OCI-LY3 (cell line): Measurements from ENCODE around the gene SALL3.

Experiments used
- H2AFZ ChIP-seq: fragments of 200-600, 300-600 bp; shearing (Covaris generic); 2 replicates; pipeline ENCODE4 v1.6.0; 2014; ENCODE audit warnings: antibody characterized with exemption, low read depth, low read length
- H3K27ac ChIP-seq: fragments of 200-600, 300-600 bp; sonication (generic); 2 replicates; pipeline ENCODE4 v1.5.1; 2014; ENCODE audit warnings: mild to moderate bottlenecking, low read length, moderate library complexity, mixed read lengths
- H3K27me3 ChIP-seq: fragments of 200-600, 300-600 bp; sonication (generic); 2 replicates; pipeline ENCODE4 v1.6.1; 2014; ENCODE audit warnings: low read depth, low read length, mixed read lengths
- H3K36me3 ChIP-seq: fragments of 200-600, 300-600 bp; sonication (generic); replicated peaks from 2 replicates; pipeline ENCODE3; 2014; ENCODE audit warnings: low read depth, low read length, mixed read lengths
- H3K4me1 ChIP-seq: fragments of 300-600, 200-600 bp; sonication (generic); 2 replicates; pipeline ENCODE4 v1.6.1; 2014; ENCODE audit warnings: low read length, mixed read lengths
- H3K4me2 ChIP-seq: fragments of 200-600, 300-600 bp; sonication (generic); 2 replicates; pipeline ENCODE4 v1.6.1; 2014; ENCODE audit warnings: low read length, mixed read lengths
- H3K4me3 ChIP-seq: fragments of 300-600, 200-600 bp; sonication (generic); 2 replicates; pipeline ENCODE4 v1.5.1; 2014; ENCODE audit warnings: antibody characterized with exemption, mild to moderate bottlenecking, low read length, moderate library complexity
- H3K79me2 ChIP-seq: fragments of 300-600, 200-600 bp; shearing (Covaris generic); 2 replicates; pipeline ENCODE4 v1.6.1; 2014; ENCODE audit warnings: mild to moderate bottlenecking, low read length, mixed read lengths
- H3K9ac ChIP-seq: fragments of 300-600, 200-600 bp; shearing (Covaris generic); 2 replicates; pipeline ENCODE4 v1.6.0; 2014; ENCODE audit warnings: mild to moderate bottlenecking, low read length, moderate library complexity
- H3K9me3 ChIP-seq: fragments of 200-600, 300-600 bp; shearing (Covaris generic); 2 replicates; pipeline ENCODE4 v1.6.1; 2014; ENCODE audit warnings: low read length, mixed read lengths; ENCODE audit not compliant: insufficient read depth
- H4K20me1 ChIP-seq: fragments of 200-600, 300-600 bp; sonication (generic); 2 replicates; pipeline ENCODE4 v1.6.1; 2016; ENCODE audit warnings: low read length, mixed read lengths; ENCODE audit not compliant: insufficient read depth
- CTCF ChIP-seq: fragments of 200-600, 300-600 bp; sonication (generic); IDR thresholded peaks from 2 replicates; pipeline ENCODE4 v1.5.1; 2014; ENCODE audit warnings: antibody characterized with exemption, low read length, low read depth
- EZH2phosphoT487 ChIP-seq: fragments of 200-600 bp; shearing (Covaris generic); IDR thresholded peaks from 2 replicates; pipeline ENCODE4 v1.6.1; 2018; ENCODE audit warnings: antibody characterized with exemption, mixed run types, low read depth

SALL3 gene

GRCh38 chr18:78994977-78995582, 15.5 kb downstream of the SALL3 start:
- H3K36me3 ChIP-seq: no peaks in the 10 kb centered on the region
- H3K9me3 ChIP-seq: no peaks in the 10 kb centered on the region; the same call in 1 of the 2 replicates
- no peak overlapping the region for H3K4me3 ChIP-seq
- H3K27ac ChIP-seq: no peak overlapping the region
- no peak overlapping the region for H3K4me2 ChIP-seq
- TF ChIP-seq CTCF (no peak), EZH2phosphoT487 (no peak)
- H2AFZ ChIP-seq: no peak overlapping the region
- no peaks in the 10 kb centered on the region for H3K79me2 ChIP-seq
- no peak overlapping the region for H3K9ac ChIP-seq
- H3K27me3 ChIP-seq: 0 out of 2 replicates have a peak, but pooled peaks cover 3% of the 10 kb centered on the region
- H4K20me1 ChIP-seq: no peaks in the 10 kb centered on the region
- H3K4me1 ChIP-seq: no peaks in the 10 kb centered on the region

GRCh38 chr18:78995740-78996395, 16.2 kb downstream of the SALL3 start:
- H3K27ac ChIP-seq: no peak overlapping the region
- H4K20me1 ChIP-seq: no peaks in the 10 kb centered on the region
- 0 out of 2 replicates have a peak, but pooled peaks cover 7% of the 10 kb centered on the region for H3K27me3 ChIP-seq
- no peaks in the 10 kb centered on the region for H3K4me1 ChIP-seq
- H3K4me3 ChIP-seq: no peak overlapping the region
- H3K36me3 ChIP-seq: no peaks in the 10 kb centered on the region
- TF ChIP-seq CTCF: no peak
- TF ChIP-seq EZH2phosphoT487: no peak
- no peaks in the 10 kb centered on the region for H3K79me2 ChIP-seq
- H2AFZ ChIP-seq: no peak overlapping the region
- H3K9me3 ChIP-seq: no peaks in the 10 kb centered on the region; the same call in 1 of the 2 replicates
- no peak overlapping the region for H3K4me2 ChIP-seq
- no peak overlapping the region for H3K9ac ChIP-seq

- Histone ChIP-seq H3K27me3 (0 out of 2 replicates have a peak, but pooled peaks cover 10% of the 10 kb centered on the region), H3K9ac (no peak overlapping the region), H3K36me3 (no peaks in the 10 kb centered on the region), H3K4me2 (no peak overlapping the region), H2AFZ (no peak overlapping the region), H3K27ac (no peak overlapping the region), H3K4me3 (no peak overlapping the region), H3K4me1 (no peaks in the 10 kb centered on the region), H3K79me2 (no peaks in the 10 kb centered on the region), H3K9me3 (no peaks in the 10 kb centered on the region; the same call in 1 of the 2 replicates), H4K20me1 (no peaks in the 10 kb centered on the region)
- TF ChIP-seq CTCF (no peak), EZH2phosphoT487 (no peak)
Measured at GRCh38 chr18:78996741-78997490, 17.3 kb downstream of the SALL3 start.
